HuH-7 (cell line): ENCODE data around the gene CARD9.

Experiments
- DNase-seq: peaks from one replicate; pipeline ENCODE4 v3.0.0; 2011; ENCODE audit warnings: low spot score

The CARD9 gene

DNA sequence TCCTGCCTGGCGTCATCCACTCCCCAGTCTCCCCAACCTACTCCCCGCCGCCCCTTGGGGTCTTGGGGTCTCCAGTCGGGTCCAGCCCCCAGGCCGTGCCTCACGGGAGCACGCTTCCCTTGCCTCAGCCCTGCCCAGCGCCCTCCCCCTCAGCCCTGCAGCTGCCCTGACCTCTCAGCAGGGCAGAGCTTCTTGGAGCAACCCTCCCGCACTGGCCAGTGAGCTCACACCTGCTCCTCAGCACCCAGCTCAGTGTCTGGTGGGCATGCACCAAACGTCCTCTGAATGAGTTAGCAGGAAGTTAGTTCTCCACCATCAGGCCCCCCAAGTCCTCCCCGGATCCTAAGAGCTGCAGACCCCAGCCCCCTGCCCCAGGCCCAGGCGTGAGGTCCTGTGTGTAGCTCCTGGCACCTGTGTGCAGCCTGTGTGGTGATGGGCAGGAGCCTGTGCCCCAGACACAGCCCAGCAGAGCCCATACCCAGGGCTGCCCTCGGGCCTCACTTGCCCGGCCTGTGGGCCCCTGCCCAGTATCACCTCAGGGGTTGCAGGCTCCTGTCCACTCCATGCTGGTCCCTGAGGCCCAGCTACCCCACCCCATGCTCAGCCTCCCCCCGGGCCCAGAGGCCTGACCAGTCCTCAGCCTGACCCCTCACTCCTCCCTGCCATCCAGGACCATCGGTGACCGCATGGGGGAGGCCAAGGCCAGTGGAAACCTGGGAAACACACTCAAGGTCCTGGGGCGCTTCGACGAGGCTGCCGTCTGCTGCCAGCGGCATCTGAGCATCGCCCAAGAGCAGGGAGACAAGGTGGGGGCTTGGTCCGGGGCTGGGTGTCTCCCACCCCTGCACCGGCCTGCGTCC is 37.9 kb downstream of the CARD9 start:
- DNase-seq, result no peak

DNA sequence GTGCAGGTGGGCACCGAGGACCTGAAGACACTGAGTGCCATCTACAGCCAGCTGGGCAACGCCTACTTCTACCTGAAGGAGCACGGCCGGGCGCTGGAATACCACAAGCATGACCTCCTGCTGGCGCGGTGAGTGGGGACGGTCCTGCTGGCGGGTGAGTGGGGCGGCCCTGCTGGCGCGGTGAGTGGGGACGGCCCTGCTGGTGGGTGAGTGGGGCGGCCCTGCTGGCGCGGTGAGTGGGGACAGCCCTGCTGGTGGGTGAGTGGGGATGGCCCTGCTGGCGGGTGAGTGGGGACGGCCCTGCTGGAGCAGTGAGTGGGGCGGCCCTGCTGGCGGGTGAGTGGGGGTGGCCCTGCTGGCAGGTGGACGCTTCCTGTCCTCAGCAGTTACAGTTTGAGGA is 38.9 kb downstream of the CARD9 start:
- DNase-seq, result no peak

DNA sequence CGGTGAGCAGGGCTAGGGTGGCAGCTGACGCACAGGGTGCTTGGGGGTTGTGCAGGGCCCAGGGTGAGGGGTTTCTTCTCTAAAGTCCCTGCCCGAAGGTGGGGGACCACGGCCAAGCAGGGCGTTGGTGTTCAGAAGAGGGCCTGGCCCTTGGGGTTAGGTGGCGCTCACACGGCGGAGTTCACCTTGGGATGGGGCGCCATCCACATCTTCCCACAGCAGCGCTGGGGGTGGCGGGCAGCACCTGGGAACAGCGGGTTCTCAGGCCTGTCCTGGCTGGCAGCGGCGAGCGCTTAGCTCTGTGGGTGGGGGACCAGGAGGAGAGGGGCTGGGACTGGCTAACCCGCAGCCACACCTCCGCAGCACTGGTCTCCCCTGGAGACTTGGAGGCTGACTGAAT is 40.0 kb downstream of the CARD9 start:
- no peak for DNase-seq

GRCh38 chr9:136333045-136333444 is 40.4 kb downstream of the CARD9 start:
- no peak for DNase-seq

- no peak for DNase-seq
These were observed 40.9 kb downstream of the CARD9 start for GRCh38 chr9:136332482-136332983.

DNA sequence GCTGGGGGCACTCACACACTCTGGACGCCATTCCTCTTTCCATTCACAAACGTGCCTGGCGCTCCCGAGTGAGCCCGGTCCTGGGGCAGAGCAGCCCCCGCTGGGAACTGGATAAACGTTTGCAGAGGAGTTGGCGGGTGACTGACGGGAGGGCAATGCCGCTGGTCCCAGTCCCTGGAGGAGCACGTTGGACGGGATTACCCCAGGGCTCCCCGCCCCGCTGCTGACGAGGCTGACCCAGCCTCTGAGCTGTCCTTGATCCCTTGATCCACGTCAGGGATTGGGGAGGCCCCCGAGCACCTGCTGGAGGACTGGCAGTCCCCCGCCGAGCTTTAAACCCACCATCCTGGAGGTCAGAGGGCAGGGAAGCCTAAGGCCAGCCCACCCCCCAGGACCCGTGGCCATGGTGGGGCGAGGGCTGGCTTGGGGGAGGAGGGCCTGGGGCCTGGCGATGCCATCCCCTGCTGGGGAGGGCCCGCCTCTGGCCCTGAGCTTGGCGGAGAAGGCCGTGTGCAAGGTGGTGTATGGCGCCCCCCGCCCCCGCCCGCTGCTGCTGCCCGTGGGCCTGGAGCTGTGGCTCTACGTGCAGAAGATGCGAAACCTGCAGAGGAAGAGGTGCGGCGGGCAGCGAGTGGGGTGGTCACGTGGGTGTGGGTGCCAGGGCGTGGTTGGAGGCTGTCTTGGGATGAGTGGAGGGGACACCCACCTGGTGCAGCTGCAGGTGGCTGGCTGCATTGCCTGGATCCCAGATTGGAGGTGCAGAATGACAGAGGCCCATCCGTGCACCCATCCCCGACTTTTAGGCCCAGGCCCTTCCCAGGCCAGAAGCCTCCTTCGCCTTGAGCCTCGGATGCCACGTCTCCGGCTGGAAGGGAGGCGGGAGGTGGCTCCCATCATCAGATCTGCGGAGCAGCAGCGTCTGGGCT is 41.6 kb downstream of the CARD9 start:
- no peak for DNase-seq

DNA sequence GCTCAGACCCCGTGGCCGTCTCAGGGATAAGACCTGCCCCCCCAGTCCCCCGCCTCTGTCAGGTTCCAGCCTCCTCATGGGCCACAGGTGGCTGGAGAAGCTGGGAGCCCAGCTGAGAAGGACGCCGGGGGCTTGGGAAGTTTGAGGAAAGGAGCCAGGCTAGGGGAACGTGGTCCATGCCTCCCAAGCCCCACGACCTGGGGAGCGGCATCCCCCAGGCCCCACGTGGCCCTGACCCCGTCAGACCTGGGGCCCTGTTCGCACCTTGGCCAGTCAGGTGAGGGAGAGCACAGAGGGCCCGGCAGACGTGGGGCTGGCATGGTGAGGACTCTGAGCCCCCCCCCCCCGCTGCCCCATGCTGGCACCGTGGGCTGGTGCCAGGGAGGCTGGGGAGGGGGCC is 42.4 kb downstream of the CARD9 start:
- DNase-seq, result no peak

DNA sequence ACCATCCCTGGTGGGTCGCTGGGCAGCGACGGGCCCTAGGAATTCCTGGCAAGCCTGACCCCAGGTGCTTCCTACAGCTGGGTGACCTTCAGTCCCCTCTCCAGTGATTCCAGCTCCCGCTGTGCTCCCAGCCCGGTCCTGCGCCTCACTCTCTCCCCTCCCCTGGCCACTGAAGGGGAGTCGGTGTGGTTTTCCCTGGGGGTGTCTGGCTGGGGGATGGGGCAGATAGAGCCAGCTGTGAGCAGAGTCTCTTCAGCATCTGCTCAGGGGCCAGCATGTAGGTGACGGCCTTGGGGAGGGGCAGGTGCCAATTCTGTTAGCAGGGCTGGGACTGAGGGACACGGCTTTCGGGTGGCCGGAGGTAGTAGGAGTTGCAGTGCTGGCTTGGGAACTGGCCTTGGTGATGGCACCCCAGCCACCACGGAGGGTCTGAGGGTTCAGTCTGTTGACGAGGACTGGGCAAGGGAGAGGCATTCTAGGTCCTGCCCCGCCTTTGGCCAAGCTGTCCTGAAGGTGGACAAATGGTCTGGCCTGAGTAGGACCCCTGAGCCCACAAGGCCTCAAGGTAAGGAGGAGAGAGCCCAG is 43.0 kb downstream of the CARD9 start:
- no peak for DNase-seq

DNA sequence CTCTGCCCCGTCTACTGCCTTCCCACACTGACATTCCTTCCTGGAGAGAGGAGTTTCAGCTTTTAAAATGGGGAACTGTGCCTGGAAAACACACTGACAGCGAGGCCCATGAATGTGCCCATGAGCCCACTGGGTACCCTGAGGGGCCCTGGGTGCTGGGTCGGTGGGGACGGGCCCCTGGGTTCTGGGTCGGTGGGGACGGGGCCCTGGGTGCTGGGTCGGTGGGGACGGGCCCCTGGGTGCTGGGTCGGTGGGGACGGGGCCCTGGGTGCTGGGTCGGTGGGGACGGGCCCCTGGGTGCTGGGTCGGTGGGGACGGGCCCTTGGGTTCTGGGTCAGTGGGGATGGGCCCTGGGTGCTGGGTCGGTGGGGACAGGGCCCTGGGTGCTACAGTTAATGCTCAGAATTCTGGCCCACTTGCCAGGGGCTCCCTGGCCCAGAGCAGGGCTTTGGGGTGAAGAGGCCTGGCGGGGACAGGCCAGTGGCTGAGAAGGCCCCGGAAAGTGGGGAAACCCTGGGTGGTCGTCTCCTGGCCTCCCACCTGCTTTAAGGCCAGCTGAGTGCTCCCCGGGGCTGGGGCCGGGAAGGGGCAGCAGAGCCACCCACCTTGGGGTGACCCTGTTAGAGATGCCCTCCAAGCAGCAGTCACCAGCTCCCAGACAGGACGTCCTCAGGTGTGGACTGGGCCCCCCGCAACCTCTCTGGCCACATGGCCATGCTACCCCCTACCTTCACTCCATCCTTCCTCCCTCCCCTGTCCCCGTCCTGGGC is 43.6 kb downstream of the CARD9 start:
- DNase-seq, result no peak

- no peak for DNase-seq
These were observed 44.2 kb downstream of the CARD9 start for GRCh38 chr9:136329211-136329627.

DNA sequence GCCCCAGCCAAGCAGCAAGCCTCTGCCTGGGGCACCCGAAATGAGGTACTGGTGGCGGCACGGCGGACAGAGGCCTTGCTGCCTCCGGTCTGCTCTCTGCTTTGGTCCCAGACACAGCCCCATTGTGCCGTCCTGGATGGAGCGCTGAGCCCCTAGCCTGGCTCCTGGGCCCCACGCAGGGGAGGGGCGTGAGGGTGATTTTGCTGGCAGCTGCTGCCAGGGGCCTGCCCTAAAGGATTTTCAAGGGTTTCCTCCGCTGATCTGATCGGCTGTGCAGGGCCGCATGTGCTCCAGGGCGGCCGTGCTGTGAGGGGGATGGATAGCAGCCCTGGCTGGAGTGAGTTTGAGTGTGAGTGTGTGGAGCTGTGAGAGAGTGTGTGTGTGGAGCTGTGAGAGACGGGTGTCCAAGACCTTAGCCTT is 44.8 kb downstream of the CARD9 start:
- no peak for DNase-seq

DNA sequence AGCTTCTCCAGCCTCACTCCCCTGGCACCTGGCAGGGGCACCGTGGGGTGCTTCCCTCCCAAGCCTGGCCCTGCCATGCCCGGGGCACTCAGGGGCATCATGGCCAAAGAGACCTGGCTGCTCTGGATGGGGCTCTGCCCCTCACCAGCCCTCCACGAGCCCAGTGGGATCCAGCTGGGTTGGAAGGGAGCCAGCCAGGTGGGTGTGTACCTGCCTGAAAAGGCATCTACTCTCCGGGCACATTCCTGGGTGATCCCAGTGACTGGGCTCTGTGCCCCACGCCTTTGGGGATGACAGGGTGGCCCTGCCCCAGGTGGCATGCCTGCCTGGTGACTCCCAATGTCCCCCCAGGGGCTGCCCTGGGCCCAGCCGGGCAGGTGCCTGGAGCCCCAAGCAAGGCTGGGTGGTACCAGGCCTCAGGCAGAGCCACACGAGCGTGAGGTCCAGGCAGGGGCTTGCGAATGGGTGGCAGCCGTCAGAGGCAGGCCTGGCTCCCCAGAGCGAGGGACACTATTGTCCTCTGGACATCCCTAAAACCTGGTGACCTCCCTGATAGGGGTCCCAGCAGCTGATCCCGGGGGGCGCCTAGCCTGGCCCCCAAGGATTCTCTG is 45.4 kb downstream of the CARD9 start:
- DNase-seq, result no peak

DNA sequence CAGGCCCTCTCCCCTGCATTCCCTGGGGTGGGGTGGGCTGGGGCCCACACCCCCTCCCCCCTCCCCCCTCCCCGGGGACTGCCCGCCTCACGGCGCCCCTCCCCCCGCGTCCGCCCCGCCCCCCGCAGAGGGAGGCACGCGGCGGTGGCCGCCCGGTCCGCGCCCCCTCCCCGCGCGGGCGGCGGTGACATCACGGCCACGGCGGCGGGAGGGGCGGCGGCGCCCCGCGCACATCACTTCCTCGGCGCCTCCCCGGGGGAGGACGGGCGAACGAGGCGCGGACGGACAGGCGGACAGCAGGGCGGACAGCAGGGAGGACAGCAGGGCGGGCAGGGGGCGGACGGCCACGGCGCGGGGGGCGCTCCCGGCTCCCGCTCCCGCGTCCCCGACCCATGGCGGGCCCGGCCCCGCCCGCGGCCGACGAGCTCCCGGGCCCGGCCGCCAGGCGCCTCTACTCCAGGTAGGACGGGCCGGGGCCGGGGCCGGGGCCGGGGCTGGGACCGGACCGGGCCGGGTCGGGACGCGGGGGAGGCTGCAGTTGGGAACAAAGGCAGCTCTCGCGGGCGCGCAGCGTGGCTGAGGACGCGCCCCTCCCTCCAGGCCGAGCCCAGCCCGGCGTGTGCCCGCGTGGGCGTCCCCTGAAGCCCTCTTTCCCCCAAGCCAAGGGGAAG is 46.0 kb downstream of the CARD9 start, which contains the start of gene GPSM1:
GPSM1 (plus strand) TSS at position 236 of the 671 bp plus-strand sequence; CDS start at position 393, 157 bp downstream.
- peak; percentile 72 for DNase-seq

- DNase-seq, result no peak
These were observed 46.6 kb downstream of the CARD9 start for GRCh38 chr9:136326761-136327303.

GRCh38 chr9:136326061-136326760 is 47.3 kb downstream of the CARD9 start:
- no peak for DNase-seq

- DNase-seq, result no peak
These were observed 48.1 kb downstream of the CARD9 start for GRCh38 chr9:136325358-136325757.

DNA sequence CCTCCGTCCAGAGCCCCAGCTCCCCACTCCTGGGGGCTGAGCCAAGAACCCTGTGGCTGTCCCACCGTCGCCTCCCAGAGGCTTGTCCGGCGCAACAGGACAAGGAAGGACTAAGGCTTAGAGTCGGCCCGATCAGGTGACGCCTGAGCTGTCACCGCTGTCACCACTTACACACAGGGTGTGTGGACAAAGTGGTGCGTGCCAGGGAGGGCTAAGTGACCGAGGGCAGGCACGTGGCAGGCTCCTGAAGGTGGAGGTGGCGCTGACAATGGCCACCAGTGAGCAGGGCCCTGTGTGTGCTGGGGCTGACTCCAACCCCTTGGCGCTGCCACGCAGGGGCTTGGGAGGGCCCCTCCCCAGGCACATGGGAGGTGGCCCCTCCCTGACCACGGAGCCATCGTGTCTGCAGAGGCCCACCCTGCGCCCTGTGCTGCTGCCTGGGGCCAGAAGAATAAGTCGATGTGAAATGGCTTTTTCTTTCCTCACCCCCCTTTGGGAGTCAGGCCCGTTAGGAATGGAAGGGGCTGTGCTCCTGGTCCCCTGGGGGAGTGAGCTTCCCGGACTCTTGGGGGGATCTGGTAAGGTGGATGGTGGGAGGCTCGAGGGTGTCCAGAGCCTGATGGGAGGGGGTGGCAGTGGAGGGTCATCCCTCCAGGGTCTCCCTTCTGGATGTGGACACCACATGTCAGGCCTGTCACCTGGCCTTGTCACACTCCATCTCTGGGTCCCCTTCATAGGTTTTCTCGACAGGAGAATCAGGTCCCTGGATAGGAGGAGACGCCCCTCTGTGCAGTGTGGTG is 48.8 kb downstream of the CARD9 start:
- peak; percentile 69 for DNase-seq

- DNase-seq, result no peak
These were observed 50.1 kb downstream of the CARD9 start for GRCh38 chr9:136323371-136323789.
